IMR-90 (cell line): ENCODE measurements around the gene RIC3. TPM values are rescaled to one million over a fixed set of nuclear protein-coding genes. Genes with fewer than 3 reads are reported as not detected.

Experiments
- ATAC-seq: fragments of 200-7000 bp; cut with Tn5 transposase; 2 replicates; pipeline ENCODE4 v1.9.1; 2020; ENCODE audit warnings: low read depth, mild to moderate bottlenecking, moderate library complexity
- BruUV-seq: library from RNA; stranded (reverse); fragments of 400-500 nt; replicated peaks from 2 replicates; lab custom pipeline; 2021; lab: Mats Ljungman, UMichigan
- CTCF ChIA-PET: fragments of 300-600 bp; formaldehyde crosslinking; extraction: SDS; loops from one replicate; lab custom pipeline; 2021; ENCODE audit warnings: antibody characterized with exemption; lab: Yijun Ruan, JAX
- POLR2A ChIA-PET: fragments of 300-600 bp; sonication (Branson Sonifier 250); formaldehyde crosslinking; loops from one replicate; lab custom pipeline; 2022; ENCODE audit warnings: antibody characterized with exemption; ENCODE audit not compliant: unreplicated experiment; lab: Charles Lee
- DNase-seq: peaks from one replicate; pipeline ENCODE4 v3.0.0; 2013
- H2AFZ ChIP-seq: replicated peaks from 2 replicates; pipeline ENCODE3; 2013; ENCODE audit warnings: low read length, mild to moderate bottlenecking; ENCODE audit not compliant: poor library complexity
- H2AK5ac ChIP-seq: 2 replicates; pipeline ENCODE4 v1.6.1; 2013; ENCODE audit warnings: low read depth, low read length, inconsistent platforms
- H2AK9ac ChIP-seq: replicated peaks from 2 replicates; pipeline ENCODE3; 2013; ENCODE audit warnings: mild to moderate bottlenecking, low read depth, low read length, moderate library complexity; ENCODE audit not compliant: poor library complexity
- H2BK120ac ChIP-seq: 2 replicates; pipeline ENCODE4 v1.6.1; 2013; ENCODE audit warnings: low read depth, low read length, inconsistent platforms
- H2BK15ac ChIP-seq: 3 replicates; pipeline ENCODE4 v1.6.1; 2013; ENCODE audit warnings: low read depth, low read length, inconsistent platforms
- H2BK20ac ChIP-seq: 2 replicates; pipeline ENCODE4 v1.6.1; 2013; ENCODE audit warnings: low read depth, mild to moderate bottlenecking, inconsistent platforms, low read length, moderate library complexity
- H2BK5ac ChIP-seq: 2 replicates; pipeline ENCODE4 v1.6.1; 2013; ENCODE audit warnings: mild to moderate bottlenecking, low read depth, low read length, inconsistent platforms; ENCODE audit not compliant: poor library complexity, severe bottlenecking
- H3K14ac ChIP-seq: replicated peaks from 2 replicates; pipeline ENCODE4 v1.6.1; 2013; ENCODE audit warnings: low read depth, low read length, inconsistent platforms
- H3K18ac ChIP-seq: 2 replicates; pipeline ENCODE4 v1.6.1; 2013; ENCODE audit warnings: low read depth, low read length, control low read depth
- H3K23ac ChIP-seq: 2 replicates; pipeline ENCODE4 v1.6.1; 2013; ENCODE audit warnings: low read depth, low read length, inconsistent platforms
- H3K27ac ChIP-seq: 2 replicates; pipeline ENCODE4 v1.5.1; 2013; ENCODE audit warnings: mild to moderate bottlenecking, control low read depth, low read length; ENCODE audit not compliant: insufficient read depth
- H3K27me3 ChIP-seq: 2 replicates; pipeline ENCODE4 v1.6.1; 2013; ENCODE audit warnings: low read length; ENCODE audit not compliant: control insufficient read depth, insufficient read depth
- H3K36me3 ChIP-seq: 2 replicates; pipeline ENCODE4 v1.6.1; 2013; ENCODE audit warnings: low read length, mixed read lengths; ENCODE audit not compliant: control insufficient read depth, insufficient read depth
- H3K4ac ChIP-seq: 2 replicates; pipeline ENCODE4 v1.6.1; 2013; ENCODE audit warnings: low read depth, low read length, inconsistent platforms
- H3K4me1 ChIP-seq: 2 replicates; pipeline ENCODE4 v1.6.1; 2013; ENCODE audit warnings: low read length, mixed read lengths; ENCODE audit not compliant: control insufficient read depth, insufficient read depth
- H3K4me2 ChIP-seq: 2 replicates; pipeline ENCODE4 v1.6.1; 2013; ENCODE audit warnings: low read depth, mild to moderate bottlenecking, control low read depth, low read length, moderate library complexity
- H3K4me3 ChIP-seq: 2 replicates; pipeline ENCODE4 v1.5.1; 2013; ENCODE audit warnings: low read depth, mild to moderate bottlenecking, control low read depth, low read length, moderate library complexity; ENCODE audit not compliant: insufficient read depth
- H3K56ac ChIP-seq: 2 replicates; pipeline ENCODE4 v1.6.1; 2013; ENCODE audit warnings: low read length, inconsistent platforms; ENCODE audit not compliant: insufficient read depth; ENCODE audit errors: extremely low read depth
- H3K79me1 ChIP-seq, 2 experiments: 2 replicates each; pipeline ENCODE4 v1.6.1; 2013; ENCODE audit warnings: low read length in 2 of 2, inconsistent platforms in 1 of 2, low read depth in 1 of 2
- H3K9ac ChIP-seq: 2 replicates; pipeline ENCODE4 v1.6.1; 2013; ENCODE audit warnings: low read depth, low read length, control low read depth
- H3K9me1 ChIP-seq: 2 replicates; pipeline ENCODE4 v1.6.1; 2013; ENCODE audit warnings: low read length, inconsistent platforms; ENCODE audit not compliant: insufficient read depth
- H3K9me3 ChIP-seq: 2 replicates; pipeline ENCODE4 v1.6.1; 2013; ENCODE audit warnings: low read length; ENCODE audit not compliant: control insufficient read depth, insufficient read depth
- H4K20me1 ChIP-seq: 2 replicates; pipeline ENCODE4 v1.6.1; 2013; ENCODE audit warnings: low read length, inconsistent platforms; ENCODE audit not compliant: insufficient read depth
- H4K5ac ChIP-seq: 2 replicates; pipeline ENCODE4 v1.6.1; 2013; ENCODE audit warnings: mild to moderate bottlenecking, low read depth, low read length, control low read depth
- H4K8ac ChIP-seq, 2 experiments: 2 replicates each; pipeline ENCODE4 v1.6.1; 2013; ENCODE audit warnings: low read depth in 2 of 2, low read length in 2 of 2, control low read depth in 1 of 2, inconsistent platforms in 1 of 2
- H4K91ac ChIP-seq: 2 replicates; pipeline ENCODE4 v1.6.1; 2013; ENCODE audit warnings: low read depth, low read length, inconsistent platforms; ENCODE audit not compliant: insufficient read depth
- BHLHE40 ChIP-seq: fragments of 150-350 bp; IDR thresholded peaks from 2 replicates; pipeline ENCODE4 v1.6.1; 2016; ENCODE audit warnings: mild to moderate bottlenecking, low read depth, low read length
- CHD1 ChIP-seq: IDR thresholded peaks from 2 replicates; pipeline ENCODE4 v1.6.1; 2012; ENCODE audit warnings: low read depth, low read length, improper control_type of control experiment
- CTCF ChIP-seq: conservative IDR thresholded peaks from 2 replicates; pipeline ENCODE4 v1.5.1; 2012; ENCODE audit warnings: mild to moderate bottlenecking, low read depth, low read length, improper control_type of control experiment
- FOS ChIP-seq: fragments of 150-350 bp; IDR thresholded peaks from 2 replicates; pipeline ENCODE4 v1.6.1; 2016; ENCODE audit warnings: low read depth, low read length
- NFE2L2 ChIP-seq: fragments of 150-350 bp; IDR thresholded peaks from 2 replicates; pipeline ENCODE4 v1.6.1; 2016; ENCODE audit warnings: low read depth, mild to moderate bottlenecking, low read length
- POLR2A ChIP-seq: IDR thresholded peaks from 2 replicates; pipeline ENCODE4 v1.6.1; 2012; ENCODE audit warnings: mild to moderate bottlenecking, low read depth, low read length
- RAD21 ChIP-seq: IDR thresholded peaks from 2 replicates; pipeline ENCODE4 v1.6.1; 2012; ENCODE audit warnings: low read length, improper control_type of control experiment
- RFX5 ChIP-seq: IDR thresholded peaks from 2 replicates; pipeline ENCODE4 v1.8.0; 2012; ENCODE audit warnings: low read depth, mild to moderate bottlenecking, low read length, moderate library complexity
- SMC3 ChIP-seq: fragments of 150-350 bp; IDR thresholded peaks from 2 replicates; pipeline ENCODE4 v1.6.1; 2016; ENCODE audit warnings: low read depth, mild to moderate bottlenecking, antibody characterized with exemption, low read length, moderate library complexity
- USF2 ChIP-seq: fragments of 150-350 bp; IDR thresholded peaks from 2 replicates; pipeline ENCODE4 v1.6.1; 2017; ENCODE audit warnings: mild to moderate bottlenecking, antibody characterized with exemption, low read length, low read depth
- WGBS, 2 experiments: methylation state at CpG; one replicate each; pipeline versions ENCODE4 v1.1.5 to v1.1.7; 2013; ENCODE audit warnings: missing lambda C conversion rate in 2 of 2; ENCODE audit not compliant: insufficient read length in 1 of 2; ENCODE audit errors: extremely low coverage in 2 of 2; 5-methylcytosine and 5-hydroxymethylcytosine counted together
- dilution Hi-C: fragments of 300-500 bp; cut with HindIII; formaldehyde crosslinking; loops from one replicate; pipeline ENCODE4 v1.14.3; 2018; ENCODE audit warnings: low sequenced_read_pairs; ENCODE audit not compliant: unreplicated experiment
- in situ Hi-C: fragments of 300-500 bp; cut with MboI; formaldehyde crosslinking; loops from 3 replicates; pipeline ENCODE4 v1.14.3; 2019; ENCODE audit warnings: low sequenced_read_pairs, inconsistent platforms, mixed read lengths
- intact Hi-C: fragments of 100-400 bp; cut with micrococcal nuclease; formaldehyde crosslinking; loops from 2 replicates; pipeline ENCODE4 v1.10.0; 2022
- polyA plus RNA-seq, 3 experiments: library from polyadenylated mRNA; depleted of rRNA; stranded (reverse); fragments of >200 nt; gene quantifications; 2 replicates each; pipeline ENCODE4 v1.2.3, GENCODE V29; 2012; ENCODE audit warnings: low replicate concordance in 1 of 3
- total RNA-seq: library from RNA; depleted of rRNA; stranded (reverse); fragments of >200 nt; gene quantifications from 2 replicates; pipeline ENCODE4 v1.2.3, GENCODE V29; 2012

RIC3 gene
- total and polyA plus RNA-seq, 2 of the 4 experiments (the other 2 are of a cell fraction): not detected

- ATAC-seq (no peak), DNase-seq (no peak)
- TF ChIP-seq FOS: no peak
- TF ChIP-seq SMC3: no peak
- TF ChIP-seq RFX5: no peak
- no peak for TF ChIP-seq CTCF
- TF ChIP-seq BHLHE40: no peak
- TF ChIP-seq NFE2L2: no peak
- no peak for TF ChIP-seq POLR2A
- no peak for TF ChIP-seq CHD1
- no peak for TF ChIP-seq USF2
- no peak for TF ChIP-seq RAD21
- Histone ChIP-seq H2BK120ac (no peak overlapping the region), H3K23ac (no peak overlapping the region), H3K79me1 (no peaks in the 10 kb centered on the region), H4K8ac (no peak overlapping the region), H2AFZ (no peak overlapping the region), H3K4me3 (no peak overlapping the region), H3K9me1 (no peaks in the 10 kb centered on the region), H2BK20ac (no peak overlapping the region), H3K9me3 (no peaks in the 10 kb centered on the region), H2AK9ac (no peak overlapping the region), H3K36me3 (no peaks in the 10 kb centered on the region), H2AK5ac (no peak overlapping the region), H3K4ac (no peak overlapping the region), H2BK5ac (no peak overlapping the region), H2BK15ac (no peak overlapping the region), H3K56ac (no peak overlapping the region), H4K20me1 (no peaks in the 10 kb centered on the region), H3K4me2 (no peak overlapping the region), H3K4me1 (no peaks in the 10 kb centered on the region), H3K18ac (no peak overlapping the region), H4K91ac (no peak overlapping the region), H3K27me3 (peaks cover 13% of the 10 kb centered on the region), H3K14ac (no peak overlapping the region), H4K5ac (no peak overlapping the region), H3K9ac (no peak overlapping the region), H3K27ac (no peak overlapping the region)
- dilution Hi-C loops (no loop called here), in situ Hi-C loops (no loop called here), intact Hi-C loops (no loop called here)
- ChIA-PET CTCF (no interaction called here), POLR2A (no interaction called here)
- BruUV-seq: no TSS peak
- WGBS, 2 experiments: 60% methylated on average over 2 of the region's 4 CpGs; no CpG with 5 or more reads in 1 of the 2 experiments
These were observed 26.1 kb upstream of the RIC3 start for GRCh38 chr11:8194956-8195355.
